HG03460 (cell line): ENCODE results near the gene DCUN1D1.

Source experiments
- ATAC-seq: cut with Tn5 transposase; IDR thresholded peaks from one replicate; pipeline ENCODE4 v1.9.1; 2021; ENCODE audit not compliant: unreplicated experiment

DCUN1D1 gene

GRCh38 chr3:182902236-182902635 lies 78.1 kb downstream of the DCUN1D1 start:
- ATAC-seq: no peak

GRCh38 chr3:182896553-182896952 lies 83.8 kb downstream of the DCUN1D1 start:
- ATAC-seq: no peak

- no peak for ATAC-seq
These were observed 84.7 kb downstream of the DCUN1D1 start for GRCh38 chr3:182895513-182896112.

- ATAC-seq: no peak
These were observed 88.1 kb downstream of the DCUN1D1 start for GRCh38 chr3:182892226-182892625.

- no peak for ATAC-seq
These were observed 89.0 kb downstream of the DCUN1D1 start for GRCh38 chr3:182891364-182891763.

GRCh38 chr3:182889948-182890629 lies 90.2 kb downstream of the DCUN1D1 start:
- ATAC-seq: no peak
